Neural cell (in vitro differentiated cells): ENCODE measurements around the gene FUT7. TPM values are rescaled to one million over a fixed set of nuclear protein-coding genes. Genes with fewer than 3 reads are reported as not detected.

Source experiments
- H2AFZ ChIP-seq: fragments of 200-600, 300-800 bp; sonication (generic), shearing (Covaris generic); 2 replicates; pipeline ENCODE4 v1.6.0; 2014; ENCODE audit warnings: low read depth, mild to moderate bottlenecking, antibody characterized with exemption, low read length, moderate library complexity
- H3F3A ChIP-seq: fragments of 200-600 bp; shearing (Covaris generic); 2 replicates; pipeline ENCODE4 v1.6.1; 2016; ENCODE audit warnings: mild to moderate bottlenecking, moderate library complexity, mixed read lengths, antibody characterized with exemption, low read length; ENCODE audit not compliant: insufficient read depth, poor library complexity, severe bottlenecking
- H3K27ac ChIP-seq: fragments of 200-600, 300-800 bp; sonication (generic), shearing (Covaris generic); 2 replicates; pipeline ENCODE4 v1.5.1; 2014; ENCODE audit warnings: mild to moderate bottlenecking, low read length, moderate library complexity
- H3K27me3 ChIP-seq: fragments of 300-800, 200-600 bp; sonication (generic), shearing (Covaris generic); 2 replicates; pipeline ENCODE4 v1.6.0; 2014; ENCODE audit warnings: mild to moderate bottlenecking, low read depth, low read length, moderate library complexity; ENCODE audit not compliant: insufficient read depth
- H3K36me3 ChIP-seq: fragments of 300-800, 200-600 bp; sonication (generic), shearing (Covaris generic); 2 replicates; pipeline ENCODE4 v1.5.1; 2014; ENCODE audit warnings: mild to moderate bottlenecking, antibody characterized with exemption, low read length, moderate library complexity; ENCODE audit not compliant: insufficient read depth
- H3K4me2 ChIP-seq: fragments of 300-800, 200-600 bp; sonication (generic), shearing (Covaris generic); 2 replicates; pipeline ENCODE4 v1.6.0; 2014; ENCODE audit warnings: mild to moderate bottlenecking, low read length
- H3K4me3 ChIP-seq: fragments of 300-800, 200-600 bp; sonication (generic), shearing (Covaris generic); 2 replicates; pipeline ENCODE4 v1.5.1; 2014; ENCODE audit warnings: mild to moderate bottlenecking, low read length, moderate library complexity
- H3K79me2 ChIP-seq: fragments of 200-600 bp; shearing (Covaris generic); replicated peaks from 2 replicates; pipeline ENCODE4 v1.6.0; 2014; ENCODE audit warnings: mild to moderate bottlenecking, low read length, moderate library complexity; ENCODE audit not compliant: insufficient read depth
- H3K9ac ChIP-seq: fragments of 300-800, 200-600 bp; sonication (generic), shearing (Covaris generic); 2 replicates; pipeline ENCODE4 v1.6.1; 2016; ENCODE audit warnings: mild to moderate bottlenecking, low read length, mixed read lengths
- H3K9me2 ChIP-seq: fragments of 200-600 bp; shearing (Covaris generic); 2 replicates; pipeline ENCODE4 v1.6.1; 2016; ENCODE audit warnings: mild to moderate bottlenecking, low read length, mixed read lengths; ENCODE audit not compliant: insufficient read depth
- H3K9me3 ChIP-seq: fragments of 200-600, 300-800 bp; sonication (generic), shearing (Covaris generic); 2 replicates; pipeline ENCODE4 v1.6.1; 2016; ENCODE audit warnings: mild to moderate bottlenecking, mixed run types, low read length, moderate library complexity, mixed read lengths
- H4K20me1 ChIP-seq: fragments of 200-600 bp; shearing (Covaris generic); 2 replicates; pipeline ENCODE4 v1.6.1; 2016; ENCODE audit warnings: mild to moderate bottlenecking, mixed run types; ENCODE audit not compliant: insufficient read depth
- EP300 ChIP-seq: fragments of 450-650 bp; conservative IDR thresholded peaks from 2 replicates; pipeline ENCODE4 v1.6.1; 2014; ENCODE audit warnings: antibody characterized with exemption, mild to moderate bottlenecking, moderate library complexity; ENCODE audit not compliant: poor library complexity, severe bottlenecking
- EZH2 ChIP-seq: fragments of 200-600, 300-800 bp; shearing (Covaris generic), sonication (generic); IDR thresholded peaks from 2 replicates; pipeline ENCODE4 v1.6.1; 2014; ENCODE audit warnings: antibody characterized with exemption, low read length, borderline replicate concordance, mild to moderate bottlenecking; ENCODE audit not compliant: insufficient read depth, poor library complexity, severe bottlenecking
- POLR2AphosphoS5 ChIP-seq: IDR thresholded peaks from 2 replicates; pipeline ENCODE4 v1.6.1; 2012
- SMC3 ChIP-seq: fragments of 450-650 bp; conservative IDR thresholded peaks from 2 replicates; pipeline ENCODE4 v1.6.1; 2014; ENCODE audit warnings: antibody characterized with exemption, mild to moderate bottlenecking, moderate library complexity; ENCODE audit not compliant: poor library complexity
- polyA plus RNA-seq: library from polyadenylated mRNA; depleted of rRNA; stranded (reverse); fragments of >200 nt; gene quantifications from 2 replicates; pipeline ENCODE4 v1.2.3, GENCODE V29; 2014
- TF ChIP-seq, protein P1 (sequence below): fragments of 450-650 bp; IDR thresholded peaks from 2 replicates; pipeline ENCODE4 v1.5.1; 2014; ENCODE audit warnings: antibody characterized with exemption, mild to moderate bottlenecking, moderate library complexity; ENCODE audit not compliant: poor library complexity, severe bottlenecking
- TF ChIP-seq, protein P2 (sequence below): IDR thresholded peaks from 2 replicates; pipeline ENCODE4 v1.6.1; 2012; ENCODE audit warnings: borderline replicate concordance

Gene FUT7
- polyA plus RNA-seq, 1 donor from 2014 or later = 0.69 TPM

DNA sequence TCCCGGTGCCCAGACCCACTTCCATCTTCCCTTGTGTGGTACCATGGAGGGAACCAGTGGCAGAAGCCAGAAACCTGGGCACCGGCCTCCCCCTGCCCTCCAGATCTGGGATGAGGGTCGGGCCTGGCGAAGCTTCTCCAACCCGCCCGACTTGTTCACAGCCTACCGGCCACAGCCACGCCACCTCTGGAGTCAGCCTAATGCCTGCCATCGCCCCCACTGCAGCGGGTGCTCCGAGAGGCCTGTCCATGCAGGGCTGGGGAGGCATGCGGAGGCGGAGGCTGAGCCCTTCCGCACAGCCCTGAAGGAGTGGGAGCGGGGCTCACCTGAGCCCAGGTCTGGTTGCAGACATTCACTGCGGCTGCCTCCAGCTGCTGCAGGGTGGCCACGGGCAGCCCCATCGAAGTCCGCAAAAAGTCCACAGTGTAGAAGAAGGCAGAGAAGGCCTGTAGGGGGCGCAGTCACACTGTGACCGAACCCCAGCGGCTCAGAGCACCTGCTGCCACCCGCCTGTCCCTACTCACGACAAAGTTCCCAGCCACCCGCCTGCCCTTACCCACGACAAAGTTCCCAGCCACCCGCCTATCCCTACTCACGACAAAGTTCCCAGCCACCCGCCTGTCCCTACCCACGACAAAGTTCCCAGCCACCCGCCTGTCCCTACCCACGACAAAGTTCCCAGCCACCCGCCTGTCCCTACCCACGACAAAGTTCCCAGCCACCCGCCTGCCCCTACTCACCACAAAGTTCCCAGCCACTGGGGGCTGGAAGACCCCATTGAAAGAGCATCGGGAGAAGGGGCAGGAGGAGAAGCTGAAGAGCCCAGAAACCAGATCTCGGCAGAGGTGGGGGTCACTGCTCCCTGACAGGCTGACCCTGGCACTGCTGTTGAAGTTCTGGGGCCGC is 17.9 kb upstream of the FUT7 start:
- peaks cover 7% of the 10 kb centered on the region for H3K79me2 ChIP-seq
- no peak overlapping the region for H3K27ac ChIP-seq
- no peak overlapping the region for H3K4me3 ChIP-seq
- H3K9me2 ChIP-seq = no peaks in the 10 kb centered on the region
- H3K27me3 ChIP-seq = peaks cover 72% of the 10 kb centered on the region
- H2AFZ ChIP-seq = no peak overlapping the region
- no peak overlapping the region for H3K9ac ChIP-seq
- TF ChIP-seq EP300 = no peak
- TF ChIP-seq, protein P1, sequence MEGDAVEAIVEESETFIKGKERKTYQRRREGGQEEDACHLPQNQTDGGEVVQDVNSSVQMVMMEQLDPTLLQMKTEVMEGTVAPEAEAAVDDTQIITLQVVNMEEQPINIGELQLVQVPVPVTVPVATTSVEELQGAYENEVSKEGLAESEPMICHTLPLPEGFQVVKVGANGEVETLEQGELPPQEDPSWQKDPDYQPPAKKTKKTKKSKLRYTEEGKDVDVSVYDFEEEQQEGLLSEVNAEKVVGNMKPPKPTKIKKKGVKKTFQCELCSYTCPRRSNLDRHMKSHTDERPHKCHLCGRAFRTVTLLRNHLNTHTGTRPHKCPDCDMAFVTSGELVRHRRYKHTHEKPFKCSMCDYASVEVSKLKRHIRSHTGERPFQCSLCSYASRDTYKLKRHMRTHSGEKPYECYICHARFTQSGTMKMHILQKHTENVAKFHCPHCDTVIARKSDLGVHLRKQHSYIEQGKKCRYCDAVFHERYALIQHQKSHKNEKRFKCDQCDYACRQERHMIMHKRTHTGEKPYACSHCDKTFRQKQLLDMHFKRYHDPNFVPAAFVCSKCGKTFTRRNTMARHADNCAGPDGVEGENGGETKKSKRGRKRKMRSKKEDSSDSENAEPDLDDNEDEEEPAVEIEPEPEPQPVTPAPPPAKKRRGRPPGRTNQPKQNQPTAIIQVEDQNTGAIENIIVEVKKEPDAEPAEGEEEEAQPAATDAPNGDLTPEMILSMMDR = peak; percentile 56
- peaks cover 4% of the 10 kb centered on the region for H4K20me1 ChIP-seq
- H3K9me3 ChIP-seq = no peaks in the 10 kb centered on the region
- no peaks in the 10 kb centered on the region for H3K36me3 ChIP-seq
- no peaks in the 10 kb centered on the region for H3F3A ChIP-seq
- H3K4me2 ChIP-seq = no peak overlapping the region

DNA sequence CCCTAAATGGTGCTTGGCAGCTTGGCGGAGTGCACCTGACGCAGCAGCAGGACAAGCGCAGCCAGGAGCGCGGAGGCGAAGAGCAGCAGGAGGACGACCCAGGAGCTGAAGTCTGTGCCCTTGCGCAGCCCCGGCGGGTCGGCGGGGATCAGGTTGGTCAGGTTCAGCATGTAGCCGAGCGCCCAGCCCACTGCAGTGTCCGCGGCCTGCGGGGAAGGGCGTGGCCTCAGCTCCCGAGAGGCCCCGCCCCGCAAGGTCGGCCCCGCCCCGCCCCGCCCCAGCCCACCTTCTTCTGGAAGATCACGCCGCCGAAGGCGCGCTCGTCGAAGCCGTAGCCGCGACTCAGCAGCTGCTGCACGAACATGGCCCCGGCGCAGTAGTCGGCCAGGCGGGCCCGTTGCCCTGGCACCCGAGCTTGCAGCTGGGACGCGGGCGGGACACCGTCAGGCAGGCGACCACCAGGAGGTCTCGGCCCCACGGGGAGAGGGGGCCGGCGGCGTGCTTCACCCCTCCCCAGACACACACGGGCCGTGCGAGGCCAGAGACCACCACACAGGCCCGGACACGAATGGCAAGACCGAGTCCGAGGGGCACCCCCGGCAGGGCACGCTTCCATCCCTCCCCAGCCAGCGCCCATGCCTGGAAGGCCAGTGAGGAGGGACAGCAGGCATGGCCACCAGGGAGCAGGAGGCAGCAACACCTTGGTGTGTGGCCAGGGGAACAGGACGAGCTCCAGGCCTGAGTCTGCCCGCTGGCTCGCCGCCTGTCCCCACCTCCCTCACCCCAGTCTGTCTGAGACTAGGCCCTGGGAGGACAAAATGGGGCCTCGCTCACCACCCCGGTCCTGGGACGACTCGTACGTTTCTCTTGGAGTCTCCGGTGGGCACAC is 17.0 kb upstream of the FUT7 start:
- no peak overlapping the region for H3K27ac ChIP-seq
- H3K9me3 ChIP-seq = no peaks in the 10 kb centered on the region
- no peak overlapping the region for H3K4me3 ChIP-seq
- no peak overlapping the region for H3K4me2 ChIP-seq
- no peak overlapping the region for H3K9ac ChIP-seq
- no peaks in the 10 kb centered on the region for H3F3A ChIP-seq
- no peak overlapping the region for H2AFZ ChIP-seq
- no peaks in the 10 kb centered on the region for H3K9me2 ChIP-seq
- H3K27me3 ChIP-seq = peaks cover 63% of the 10 kb centered on the region
- TF ChIP-seq SMC3 = no peak
- TF ChIP-seq, protein P2, sequence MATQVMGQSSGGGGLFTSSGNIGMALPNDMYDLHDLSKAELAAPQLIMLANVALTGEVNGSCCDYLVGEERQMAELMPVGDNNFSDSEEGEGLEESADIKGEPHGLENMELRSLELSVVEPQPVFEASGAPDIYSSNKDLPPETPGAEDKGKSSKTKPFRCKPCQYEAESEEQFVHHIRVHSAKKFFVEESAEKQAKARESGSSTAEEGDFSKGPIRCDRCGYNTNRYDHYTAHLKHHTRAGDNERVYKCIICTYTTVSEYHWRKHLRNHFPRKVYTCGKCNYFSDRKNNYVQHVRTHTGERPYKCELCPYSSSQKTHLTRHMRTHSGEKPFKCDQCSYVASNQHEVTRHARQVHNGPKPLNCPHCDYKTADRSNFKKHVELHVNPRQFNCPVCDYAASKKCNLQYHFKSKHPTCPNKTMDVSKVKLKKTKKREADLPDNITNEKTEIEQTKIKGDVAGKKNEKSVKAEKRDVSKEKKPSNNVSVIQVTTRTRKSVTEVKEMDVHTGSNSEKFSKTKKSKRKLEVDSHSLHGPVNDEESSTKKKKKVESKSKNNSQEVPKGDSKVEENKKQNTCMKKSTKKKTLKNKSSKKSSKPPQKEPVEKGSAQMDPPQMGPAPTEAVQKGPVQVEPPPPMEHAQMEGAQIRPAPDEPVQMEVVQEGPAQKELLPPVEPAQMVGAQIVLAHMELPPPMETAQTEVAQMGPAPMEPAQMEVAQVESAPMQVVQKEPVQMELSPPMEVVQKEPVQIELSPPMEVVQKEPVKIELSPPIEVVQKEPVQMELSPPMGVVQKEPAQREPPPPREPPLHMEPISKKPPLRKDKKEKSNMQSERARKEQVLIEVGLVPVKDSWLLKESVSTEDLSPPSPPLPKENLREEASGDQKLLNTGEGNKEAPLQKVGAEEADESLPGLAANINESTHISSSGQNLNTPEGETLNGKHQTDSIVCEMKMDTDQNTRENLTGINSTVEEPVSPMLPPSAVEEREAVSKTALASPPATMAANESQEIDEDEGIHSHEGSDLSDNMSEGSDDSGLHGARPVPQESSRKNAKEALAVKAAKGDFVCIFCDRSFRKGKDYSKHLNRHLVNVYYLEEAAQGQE = no peak
- no peak for TF ChIP-seq EZH2
- TF ChIP-seq EP300 = no peak
- TF ChIP-seq POLR2AphosphoS5 = no peak
- peaks cover 13% of the 10 kb centered on the region for H4K20me1 ChIP-seq
- H3K79me2 ChIP-seq = peaks cover 16% of the 10 kb centered on the region
- no peaks in the 10 kb centered on the region for H3K36me3 ChIP-seq
